Effector CD4-positive, alpha-beta T cell (primary cell): Measurements from ENCODE around the gene PPP2R5D.

ENCODE experiments used
- DNase-seq: peaks from one replicate; pipeline ENCODE4 v3.0.0-alpha.2; 2020

PPP2R5D gene

GRCh38 chr6:42963855-42964605, 20.3 kb upstream of the PPP2R5D start:
- DNase-seq, result no peak

- no peak for DNase-seq
These were observed 17.8 kb upstream of the PPP2R5D start for GRCh38 chr6:42966571-42966970.

GRCh38 chr6:42967228-42967627, 17.1 kb upstream of the PPP2R5D start:
- DNase-seq, result no peak

- DNase-seq, result no peak
These were observed 16.2 kb upstream of the PPP2R5D start for GRCh38 chr6:42968126-42968701.

- DNase-seq, result no peak
These were observed 15.6 kb upstream of the PPP2R5D start for GRCh38 chr6:42968783-42969182.

- DNase-seq, result no peak
These were observed 14.9 kb upstream of the PPP2R5D start for GRCh38 chr6:42969431-42969830.

- DNase-seq, result no peak
These were observed 14.4 kb upstream of the PPP2R5D start for GRCh38 chr6:42969934-42970333.

GRCh38 chr6:42970871-42971612, 13.3 kb upstream of the PPP2R5D start:
- DNase-seq, result no peak

GRCh38 chr6:42971746-42972327, 12.5 kb upstream of the PPP2R5D start:
- DNase-seq, result no peak

GRCh38 chr6:42973926-42974325, 10.4 kb upstream of the PPP2R5D start:
- no peak for DNase-seq

- no peak for DNase-seq
These were observed 9.4 kb upstream of the PPP2R5D start for GRCh38 chr6:42974919-42975505.

- DNase-seq, result no peak
These were observed 5.9 kb upstream of the PPP2R5D start for GRCh38 chr6:42978487-42978838.

GRCh38 chr6:42978839-42979522, 5.4 kb upstream of the PPP2R5D start, which contains the start of gene PEX6:
PEX6 (minus strand) TSS chr6:42979181; CDS start chr6:42979150, 31 bp downstream.
- peak; percentile 94 for DNase-seq

GRCh38 chr6:42979523-42980177, 4.7 kb upstream of the PPP2R5D start:
- no peak for DNase-seq

- DNase-seq, result no peak
These were observed 2.5 kb upstream of the PPP2R5D start for GRCh38 chr6:42981836-42982235.

GRCh38 chr6:42984924-42985475, 630 bp downstream of the PPP2R5D start:
- DNase-seq, result no peak

- no peak for DNase-seq
These were observed 3.4 kb downstream of the PPP2R5D start for GRCh38 chr6:42987533-42988451.

- no peak for DNase-seq
These were observed 4.2 kb downstream of the PPP2R5D start for GRCh38 chr6:42988486-42989020.

GRCh38 chr6:42989923-42990322, 5.6 kb downstream of the PPP2R5D start:
- DNase-seq, result no peak

- DNase-seq, result no peak
These were observed 9.1 kb downstream of the PPP2R5D start for GRCh38 chr6:42993445-42993844.
